NB4 (cell line): ENCODE measurements around the gene NDN.

Source experiments
- DNase-seq: peaks from one replicate; pipeline ENCODE4 v3.0.0; 2010; ENCODE audit warnings: low read depth
- H3K4me3 ChIP-seq: one replicate; pipeline ENCODE4 v1.5.1; 2011; ENCODE audit warnings: mild to moderate bottlenecking, low read depth, low read length, moderate library complexity
- CTCF ChIP-seq: IDR thresholded peaks from one replicate; pipeline ENCODE4 v1.5.1; 2012; ENCODE audit warnings: low read depth, low read length
- MAX ChIP-seq: IDR thresholded peaks from 2 replicates; pipeline ENCODE4 v1.6.1; 2011; ENCODE audit warnings: low read depth, low read length
- MYC ChIP-seq: IDR thresholded peaks from 2 replicates; pipeline ENCODE4 v1.6.1; 2011; ENCODE audit warnings: low read depth, low read length
- POLR2A ChIP-seq: IDR thresholded peaks from 2 replicates; pipeline ENCODE4 v1.6.1; 2011; ENCODE audit warnings: mild to moderate bottlenecking; ENCODE audit not compliant: insufficient read length; ENCODE audit errors: extremely low read depth

NDN gene

GRCh38 chr15:23663232-23663631 is 23.9 kb downstream of the NDN start:
- no peak for DNase-seq
- no peak overlapping the region for H3K4me3 ChIP-seq
- TF ChIP-seq POLR2A (no peak), MAX (no peak), CTCF (no peak), MYC (no peak)

GRCh38 chr15:23648920-23649515 is 38.1 kb downstream of the NDN start:
- TF ChIP-seq CTCF = peak; percentile 78
- no peak for TF ChIP-seq POLR2A
- no peak for TF ChIP-seq MAX
- no peak for TF ChIP-seq MYC
- H3K4me3 ChIP-seq = no peak overlapping the region
- peak; percentile 32 for DNase-seq

- no peak within 1 kb of the TSS for H3K4me3 ChIP-seq
- DNase-seq = peak; percentile 4
- TF ChIP-seq MAX = no peak
- TF ChIP-seq CTCF = no peak
- no peak for TF ChIP-seq POLR2A
- TF ChIP-seq MYC = no peak
Measured at GRCh38 chr15:23647421-23648370, 39.4 kb downstream of the NDN start, which contains the start of gene MAGEL2. Gene MAGEL2, minus strand, starts transcription at chr15:23647867. Its CDS starts 125 bp downstream, at chr15:23647742.

GRCh38 chr15:23647001-23647295 is 40.2 kb downstream of the NDN start:
- TF ChIP-seq CTCF = no peak
- TF ChIP-seq POLR2A = no peak
- TF ChIP-seq MAX = no peak
- H3K4me3 ChIP-seq = no peak overlapping the region
- no peak for DNase-seq

GRCh38 chr15:23646165-23647000 is 40.7 kb downstream of the NDN start:
- no peak for DNase-seq
- H3K4me3 ChIP-seq = no peak overlapping the region
- no peak for TF ChIP-seq MYC
- no peak for TF ChIP-seq POLR2A
- TF ChIP-seq CTCF = no peak
- TF ChIP-seq MAX = no peak
